GM12878 (cell line): Measurements from ENCODE around the gene SYNDIG1.

ENCODE experiments used
- CHD1 ChIP-seq: IDR thresholded peaks from 2 replicates; pipeline ENCODE4 v1.6.1; 2012; ENCODE audit warnings: low read depth, low read length, improper control_type of control experiment
- DPF2 ChIP-seq: fragments of 450-650 bp; IDR thresholded peaks from 2 replicates; pipeline ENCODE4 v1.6.1; 2017; ENCODE audit warnings: mild to moderate bottlenecking
- MXI1 ChIP-seq: fragments of 150-350 bp; IDR thresholded peaks from 2 replicates; pipeline ENCODE4 v1.6.1; 2011; ENCODE audit warnings: low read depth, mild to moderate bottlenecking, inconsistent platforms, low read length, improper control_type of control experiment
- RAD21 ChIP-seq: IDR thresholded peaks from 2 replicates; pipeline ENCODE4 v1.6.1; 2011; ENCODE audit warnings: mild to moderate bottlenecking, low read depth, low read length, moderate library complexity; ENCODE audit not compliant: insufficient read depth
- ZNF24 ChIP-seq: fragments of 450-650 bp; IDR thresholded peaks from 2 replicates; pipeline ENCODE4 v1.6.1; 2017; ENCODE audit warnings: antibody characterized with exemption, mild to moderate bottlenecking

DNA sequence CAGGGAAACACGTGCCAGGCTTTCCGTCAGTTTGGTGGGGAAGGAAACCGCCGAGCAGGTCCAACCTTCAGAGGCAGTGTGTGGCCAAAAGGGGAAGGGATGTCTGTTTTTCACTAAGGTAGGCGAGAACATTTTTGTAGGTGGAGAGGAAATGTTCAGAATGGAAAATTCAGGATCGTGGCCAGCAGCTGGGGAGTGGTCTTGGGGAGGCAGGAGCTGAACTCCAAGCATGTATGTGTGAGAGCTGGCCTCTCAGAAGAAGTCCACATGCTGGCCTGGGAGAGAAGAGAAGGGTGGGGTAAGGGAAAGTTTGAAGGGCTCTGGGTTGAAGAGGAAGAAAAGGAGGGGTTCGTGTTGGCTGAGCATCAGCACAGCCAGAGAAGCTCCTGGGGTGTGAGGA is 74.9 kb downstream of the SYNDIG1 start:
- TF ChIP-seq ZNF24 (no peak), CHD1 (no peak), DPF2 (no peak), RAD21 (no peak), MXI1 (no peak)
